ENCODE data around the gene TPST1.

GRCh38 chr7:66380272-66380888, 175.2 kb downstream of the TPST1 start:
- TF ChIP-seq POLR2A (IDR thresholded peaks at IDR 0.05) (no peak), CTCF (IDR thresholded peaks at IDR 0.05) (no peak), POLR2AphosphoS5 (IDR thresholded peaks at IDR 0.05) (no peak)
